ENCODE data around the gene PRF1. TPM values are rescaled to one million over a fixed set of nuclear protein-coding genes. Genes with fewer than 3 reads are reported as not detected.

The PRF1 gene
- total and polyA plus RNA-seq, 4 donors = 2.5 to 3.1 (median 2.8) TPM

- Histone ChIP-seq H3K27me3 (ENCODE audit: control insufficient read depth in 4 of 4, insufficient read depth in 4 of 4, low read length in 3 of 4) (no peaks in the 10 kb centered on the region), H3K9me3 (ENCODE audit: control insufficient read depth in 4 of 4, low read length in 3 of 4) (no peaks in the 10 kb centered on the region), H3K36me3 (ENCODE audit: control insufficient read depth in 4 of 4, insufficient read depth in 3 of 4, low read depth in 1 of 4, low read length in 3 of 4) (no peaks in the 10 kb centered on the region), H3K4me3 (ENCODE audit: low read depth in 1 of 3, low read length in 3 of 3) (no peak overlapping the region), H3K4me1 (ENCODE audit: control insufficient read depth in 4 of 4, insufficient read depth in 4 of 4, low read length in 3 of 4) (peaks cover 0 to 4% (median 2%) of the 10 kb centered on the region in 4 donors), H3K9ac (ENCODE audit: low read depth in 1 of 2, low read length in 2 of 2) (no peak overlapping the region), H3K27ac (ENCODE audit: low read depth in 1 of 2, low read length in 2 of 2) (no peak overlapping the region)
- TF ChIP-seq GABPA (IDR thresholded peaks at IDR 0.05 in 1 of 2, conservative IDR thresholded peaks at IDR 0.05 in 1 of 2) (no peak), JUND (IDR thresholded peaks at IDR 0.05) (no peak), REST (IDR thresholded peaks at IDR 0.05) (no peak), FOXA1 (IDR thresholded peaks at IDR 0.05) (no peak), NR2F2 (IDR thresholded peaks at IDR 0.05) (no peak), TAF1 (conservative IDR thresholded peaks at IDR 0.05) (no peak), YY1 (IDR thresholded peaks at IDR 0.05) (no peak), FOXA2 (IDR thresholded peaks at IDR 0.05) (no peak), MAX (IDR thresholded peaks at IDR 0.05) (no peak), SP1 (IDR thresholded peaks at IDR 0.05) (no peak), HNF4A (conservative IDR thresholded peaks at IDR 0.05) (no peak), EGR1 (IDR thresholded peaks at IDR 0.05; ENCODE audit: low read depth in 2 of 2) (no peak), CTCF (IDR thresholded peaks at IDR 0.05; ENCODE audit: low read depth, low read length, missing input control) (no peak), ATF3 (IDR thresholded peaks at IDR 0.05) (no peak), RXRA (IDR thresholded peaks at IDR 0.05) (no peak), HNF4G (IDR thresholded peaks at IDR 0.05) (no peak), RAD21 (IDR thresholded peaks at IDR 0.05) (no peak)
- TF ChIP-seq, protein P1, sequence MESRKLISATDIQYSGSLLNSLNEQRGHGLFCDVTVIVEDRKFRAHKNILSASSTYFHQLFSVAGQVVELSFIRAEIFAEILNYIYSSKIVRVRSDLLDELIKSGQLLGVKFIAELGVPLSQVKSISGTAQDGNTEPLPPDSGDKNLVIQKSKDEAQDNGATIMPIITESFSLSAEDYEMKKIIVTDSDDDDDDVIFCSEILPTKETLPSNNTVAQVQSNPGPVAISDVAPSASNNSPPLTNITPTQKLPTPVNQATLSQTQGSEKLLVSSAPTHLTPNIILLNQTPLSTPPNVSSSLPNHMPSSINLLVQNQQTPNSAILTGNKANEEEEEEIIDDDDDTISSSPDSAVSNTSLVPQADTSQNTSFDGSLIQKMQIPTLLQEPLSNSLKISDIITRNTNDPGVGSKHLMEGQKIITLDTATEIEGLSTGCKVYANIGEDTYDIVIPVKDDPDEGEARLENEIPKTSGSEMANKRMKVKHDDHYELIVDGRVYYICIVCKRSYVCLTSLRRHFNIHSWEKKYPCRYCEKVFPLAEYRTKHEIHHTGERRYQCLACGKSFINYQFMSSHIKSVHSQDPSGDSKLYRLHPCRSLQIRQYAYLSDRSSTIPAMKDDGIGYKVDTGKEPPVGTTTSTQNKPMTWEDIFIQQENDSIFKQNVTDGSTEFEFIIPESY (IDR thresholded peaks at IDR 0.05) = no peak
- 50% methylated on average over 12 of the region's 12 CpGs for WGBS
- no peak for DNase-seq (ENCODE audit: low spot score)
Observed at GRCh38 chr10:70575874-70576802, 26.4 kb downstream of the PRF1 start.
